Central memory CD8-positive, alpha-beta T cell (primary cell): ENCODE results near the gene KTN1.

Experiments
- ATAC-seq: fragments of 150-1000 bp; cut with Tn5 transposase; replicated peaks from 2 replicates; pipeline ENCODE4 v1.10.0; 2022; ENCODE audit warnings: mild to moderate bottlenecking, moderate FRiP score, moderate number of reproducible peaks; ENCODE audit not compliant: poor library complexity, severe bottlenecking; ENCODE audit errors: extremely low read depth
- DNase-seq, 2 donors: peaks; one replicate each; pipeline ENCODE4 v3.0.0; 2021; ENCODE audit warnings: low spot score in 2 of 2
- H3K27ac Mint-ChIP-seq: one replicate; pipeline ENCODE4 v1.8.0; 2022; ENCODE audit warnings: low read depth, mild to moderate bottlenecking, moderate library complexity, mixed read lengths
- H3K27me3 Mint-ChIP-seq: one replicate; pipeline ENCODE4 v1.8.0; 2022; ENCODE audit warnings: mixed read lengths
- H3K36me3 Mint-ChIP-seq: one replicate; pipeline ENCODE4 v1.8.0; 2022; ENCODE audit warnings: mild to moderate bottlenecking, moderate library complexity, mixed read lengths; ENCODE audit not compliant: insufficient read depth
- H3K4me1 Mint-ChIP-seq: one replicate; pipeline ENCODE4 v1.8.0; 2022; ENCODE audit warnings: mixed read lengths
- H3K4me3 Mint-ChIP-seq: one replicate; pipeline ENCODE4 v1.8.0; 2022; ENCODE audit warnings: mild to moderate bottlenecking, moderate library complexity, mixed read lengths
- H3K9me3 Mint-ChIP-seq: one replicate; pipeline ENCODE4 v1.8.0; 2022; ENCODE audit warnings: mixed read lengths

The KTN1 gene

GRCh38 chr14:55582746-55583145 lies 2.7 kb downstream of the KTN1 start:
- DNase-seq, result no peak
- Mint-ChIP-seq H3K9me3 (no peaks in the 10 kb centered on the region), H3K27ac (no peak overlapping the region), H3K4me1 (peaks cover 36% of the 10 kb centered on the region), H3K27me3 (no peaks in the 10 kb centered on the region), H3K36me3 (peaks cover 9% of the 10 kb centered on the region), H3K4me3 (no peak overlapping the region)
- no peak for ATAC-seq

- H3K4me1 Mint-ChIP-seq, result peaks cover 43% of the 10 kb centered on the region
- peaks cover 8% of the 10 kb centered on the region for H3K36me3 Mint-ChIP-seq
- DNase-seq, result no peak
- no peaks in the 10 kb centered on the region for H3K27me3 Mint-ChIP-seq
- no peak overlapping the region for H3K4me3 Mint-ChIP-seq
- ATAC-seq, result no peak
- no peak overlapping the region for H3K27ac Mint-ChIP-seq
- H3K9me3 Mint-ChIP-seq, result no peaks in the 10 kb centered on the region
These were observed 4.0 kb downstream of the KTN1 start for GRCh38 chr14:55583942-55584468.

- Mint-ChIP-seq H3K4me1 (peaks cover 41% of the 10 kb centered on the region), H3K4me3 (no peak overlapping the region), H3K27me3 (no peaks in the 10 kb centered on the region), H3K36me3 (peaks cover 3% of the 10 kb centered on the region), H3K27ac (no peak overlapping the region), H3K9me3 (no peaks in the 10 kb centered on the region)
- ATAC-seq (no peak), DNase-seq (no peak)
These were observed 5.8 kb downstream of the KTN1 start for GRCh38 chr14:55585854-55586253.

GRCh38 chr14:55586411-55586810 lies 6.4 kb downstream of the KTN1 start:
- Mint-ChIP-seq H3K4me3 (no peak overlapping the region), H3K9me3 (no peaks in the 10 kb centered on the region), H3K27me3 (no peaks in the 10 kb centered on the region), H3K27ac (no peak overlapping the region), H3K36me3 (no peaks in the 10 kb centered on the region), H3K4me1 (peaks cover 36% of the 10 kb centered on the region)
- ATAC-seq (no peak), DNase-seq (no peak)

GRCh38 chr14:55587847-55588246 lies 7.8 kb downstream of the KTN1 start:
- Mint-ChIP-seq H3K36me3 (no peaks in the 10 kb centered on the region), H3K4me1 (peaks cover 47% of the 10 kb centered on the region), H3K4me3 (no peak overlapping the region), H3K27ac (no peak overlapping the region), H3K27me3 (no peaks in the 10 kb centered on the region), H3K9me3 (no peaks in the 10 kb centered on the region)
- DNase-seq (no peak), ATAC-seq (no peak)

GRCh38 chr14:55588259-55588699 lies 8.3 kb downstream of the KTN1 start:
- no peaks in the 10 kb centered on the region for H3K36me3 Mint-ChIP-seq
- DNase-seq (no peak), ATAC-seq (no peak)
- peaks cover 51% of the 10 kb centered on the region for H3K4me1 Mint-ChIP-seq
- H3K4me3 Mint-ChIP-seq, result no peak overlapping the region
- H3K27ac Mint-ChIP-seq, result no peak overlapping the region
- no peaks in the 10 kb centered on the region for H3K9me3 Mint-ChIP-seq
- H3K27me3 Mint-ChIP-seq, result no peaks in the 10 kb centered on the region

GRCh38 chr14:55589171-55589570 lies 9.2 kb downstream of the KTN1 start:
- Mint-ChIP-seq H3K27me3 (no peaks in the 10 kb centered on the region), H3K4me1 (peaks cover 60% of the 10 kb centered on the region), H3K4me3 (no peak overlapping the region), H3K27ac (no peak overlapping the region), H3K9me3 (no peaks in the 10 kb centered on the region), H3K36me3 (peaks cover 2% of the 10 kb centered on the region)
- no peak for ATAC-seq
- DNase-seq, result no peak

GRCh38 chr14:55592436-55592835 lies 12.4 kb downstream of the KTN1 start:
- H3K9me3 Mint-ChIP-seq, result no peaks in the 10 kb centered on the region
- H3K27me3 Mint-ChIP-seq, result no peaks in the 10 kb centered on the region
- ATAC-seq (no peak), DNase-seq (no peak)
- no peak overlapping the region for H3K4me3 Mint-ChIP-seq
- peaks cover 2% of the 10 kb centered on the region for H3K36me3 Mint-ChIP-seq
- peak overlapping the region; percentile 52 for H3K27ac Mint-ChIP-seq
- H3K4me1 Mint-ChIP-seq, result peaks cover 54% of the 10 kb centered on the region

GRCh38 chr14:55593698-55594097 lies 13.7 kb downstream of the KTN1 start:
- DNase-seq, result no peak
- peaks cover 43% of the 10 kb centered on the region for H3K4me1 Mint-ChIP-seq
- H3K27ac Mint-ChIP-seq, result no peak overlapping the region
- H3K4me3 Mint-ChIP-seq, result no peak overlapping the region
- no peaks in the 10 kb centered on the region for H3K27me3 Mint-ChIP-seq
- ATAC-seq, result no peak
- H3K9me3 Mint-ChIP-seq, result no peaks in the 10 kb centered on the region
- peaks cover 2% of the 10 kb centered on the region for H3K36me3 Mint-ChIP-seq

- no peak overlapping the region for H3K4me3 Mint-ChIP-seq
- DNase-seq (no peak), ATAC-seq (no peak)
- H3K36me3 Mint-ChIP-seq, result no peaks in the 10 kb centered on the region
- H3K27me3 Mint-ChIP-seq, result no peaks in the 10 kb centered on the region
- no peaks in the 10 kb centered on the region for H3K9me3 Mint-ChIP-seq
- H3K4me1 Mint-ChIP-seq, result peaks cover 23% of the 10 kb centered on the region
- H3K27ac Mint-ChIP-seq, result no peak overlapping the region
These were observed 19.4 kb downstream of the KTN1 start for GRCh38 chr14:55599250-55599879.

GRCh38 chr14:55600784-55601561 lies 21.0 kb downstream of the KTN1 start:
- Mint-ChIP-seq H3K4me1 (peaks cover 14% of the 10 kb centered on the region), H3K9me3 (no peaks in the 10 kb centered on the region), H3K27me3 (no peaks in the 10 kb centered on the region), H3K4me3 (no peak overlapping the region), H3K36me3 (no peaks in the 10 kb centered on the region), H3K27ac (no peak overlapping the region)
- no peak for DNase-seq
- ATAC-seq, result no peak

GRCh38 chr14:55603401-55603953 lies 23.5 kb downstream of the KTN1 start:
- no peaks in the 10 kb centered on the region for H3K36me3 Mint-ChIP-seq
- DNase-seq (no peak), ATAC-seq (no peak)
- no peaks in the 10 kb centered on the region for H3K27me3 Mint-ChIP-seq
- peaks cover 25% of the 10 kb centered on the region for H3K4me1 Mint-ChIP-seq
- no peak overlapping the region for H3K4me3 Mint-ChIP-seq
- H3K9me3 Mint-ChIP-seq, result no peaks in the 10 kb centered on the region
- no peak overlapping the region for H3K27ac Mint-ChIP-seq

- Mint-ChIP-seq H3K4me1 (peaks cover 29% of the 10 kb centered on the region), H3K4me3 (no peak overlapping the region), H3K36me3 (no peaks in the 10 kb centered on the region), H3K27me3 (no peaks in the 10 kb centered on the region), H3K9me3 (no peaks in the 10 kb centered on the region), H3K27ac (no peak overlapping the region)
- DNase-seq (no peak), ATAC-seq (no peak)
These were observed 24.5 kb downstream of the KTN1 start for GRCh38 chr14:55604488-55604887.
